Lung (tissue), 12 donors: ENCODE results near the gene TMEM240. TPM values are rescaled to one million over a fixed set of nuclear protein-coding genes. Genes with fewer than 3 reads are reported as not detected.

ENCODE experiments used
- ATAC-seq: fragments of 200-7000 bp; cut with Tn5 transposase; one replicate; pipeline ENCODE4 v1.9.1; 2020; ENCODE audit warnings: moderate number of reproducible peaks; ENCODE audit not compliant: insufficient read depth, low FRiP score
- DNase-seq, 3 donors: peaks; one replicate each; pipeline ENCODE4 v3.0.0-alpha.2; 2013 to 2017
- H3K27ac ChIP-seq, 2 donors: one replicate each; pipeline ENCODE4 v1.5.1; 2013; ENCODE audit warnings: mild to moderate bottlenecking in 2 of 2, moderate library complexity in 2 of 2, control low read depth in 1 of 2, inconsistent platforms in 1 of 2, low read depth in 1 of 2, low read length in 1 of 2
- H3K27me3 ChIP-seq, 3 donors: one replicate each; pipeline ENCODE4 v1.5.1; 2013; ENCODE audit warnings: low read length in 2 of 3; ENCODE audit not compliant: control insufficient read depth in 3 of 3, insufficient read depth in 3 of 3
- H3K36me3 ChIP-seq, 4 donors: one replicate each; pipeline ENCODE4 v1.5.1; 2013; ENCODE audit warnings: low read length in 4 of 4, mild to moderate bottlenecking in 1 of 4, moderate library complexity in 1 of 4; ENCODE audit not compliant: control insufficient read depth in 4 of 4, insufficient read depth in 4 of 4
- H3K4me1 ChIP-seq, 5 donors: one replicate each; pipeline ENCODE4 v1.5.1; 2013; ENCODE audit warnings: low read length in 5 of 5, mild to moderate bottlenecking in 2 of 5, moderate library complexity in 1 of 5; ENCODE audit not compliant: control insufficient read depth in 5 of 5, insufficient read depth in 5 of 5
- H3K4me3 ChIP-seq: one replicate; pipeline ENCODE4 v1.5.1; 2013; ENCODE audit warnings: mild to moderate bottlenecking, control low read depth, moderate library complexity
- H3K9ac ChIP-seq, 2 donors: one replicate each; pipeline ENCODE4 v1.5.1; 2013; ENCODE audit warnings: low read length in 2 of 2, control low read depth in 1 of 2; ENCODE audit not compliant: insufficient read depth in 1 of 2
- H3K9me3 ChIP-seq, 4 donors: one replicate each; pipeline ENCODE4 v1.5.1; 2013; ENCODE audit warnings: low read length in 3 of 4, mild to moderate bottlenecking in 1 of 4, moderate library complexity in 1 of 4; ENCODE audit not compliant: control insufficient read depth in 4 of 4, insufficient read depth in 3 of 4
- CTCF ChIP-seq: IDR thresholded peaks from 2 replicates; pipeline ENCODE4 v1.5.1; 2012; ENCODE audit warnings: mild to moderate bottlenecking; ENCODE audit errors: control extremely low read depth, extremely low read depth
- WGBS, 2 donors: extraction: QIAGEN DNeasy Blood & Tissue Kit; methylation state at CpG; one replicate each; pipeline ENCODE4 v1.1.7; 2013; 5-methylcytosine and 5-hydroxymethylcytosine counted together
- polyA plus RNA-seq, 2 donors: library from polyadenylated mRNA; stranded (reverse); fragments of 200-250 nt; gene quantifications; one replicate each; pipeline ENCODE4 v1.2.1, GENCODE V29; 2013
- total RNA-seq, 2 donors: library from RNA; depleted of rRNA in 1 of 2; stranded (reverse); fragments of >200 nt in 1 of 2; gene quantifications; one replicate each; pipeline ENCODE4 v1.2.1, GENCODE V29; 2014 to 2021
- donor health status: control.
- donor health status: control.
- donor health status: Bipolar disorder and iron deficiency.
- donor health status: healthy.
- donor health status: DM: yes; HTN: yes; CAD: no.

The TMEM240 gene
- total and polyA plus RNA-seq, 4 donors = 2.3 to 4.2 (median 3.1) TPM

GRCh38 chr1:1556505-1556904 is 16.1 kb upstream of the TMEM240 start:
- DNase-seq = no peak
- WGBS, 2 donors = 93 to 94% methylated on average over 6 of the region's 6 CpGs
- Histone ChIP-seq H3K36me3 (peaks cover 0 to 11% (median 0%) of the 10 kb centered on the region in 4 donors), H3K9me3 (no peaks in the 10 kb centered on the region), H3K4me1 (peaks cover 0 to 6% (median 0%) of the 10 kb centered on the region in 5 donors), H3K27ac (no peak overlapping the region), H3K27me3 (no peaks in the 10 kb centered on the region), H3K4me3 (no peak overlapping the region), H3K9ac (no peak overlapping the region)
- ATAC-seq = no peak
- TF ChIP-seq CTCF = no peak

GRCh38 chr1:1554926-1555915 is 14.8 kb upstream of the TMEM240 start:
- peaks cover 0 to 6% (median 0%) of the 10 kb centered on the region in 5 donors for H3K4me1 ChIP-seq
- peak overlapping the region in 1 of 2 donors; percentile 7 for H3K27ac ChIP-seq
- no peaks in the 10 kb centered on the region for H3K27me3 ChIP-seq
- no peak overlapping the region for H3K4me3 ChIP-seq
- no peak for TF ChIP-seq CTCF
- H3K9me3 ChIP-seq = no peaks in the 10 kb centered on the region
- peaks cover 0 to 6% (median 0%) of the 10 kb centered on the region in 4 donors for H3K36me3 ChIP-seq
- DNase-seq = no peak
- H3K9ac ChIP-seq = no peak overlapping the region
- peak; percentile 44 for ATAC-seq
- 80 to 86% methylated on average over 31 of the region's 31 CpGs for WGBS, 2 donors

- Histone ChIP-seq H3K9me3 (no peaks in the 10 kb centered on the region), H3K27ac (peak overlapping the region in 1 of 2 donors; percentile 29), H3K4me3 (no peak overlapping the region), H3K9ac (no peak overlapping the region), H3K27me3 (no peaks in the 10 kb centered on the region), H3K36me3 (peaks cover 0 to 4% (median 0%) of the 10 kb centered on the region in 4 donors), H3K4me1 (peaks cover 0 to 6% (median 0%) of the 10 kb centered on the region in 5 donors)
- 79 to 96% methylated on average over 13 of the region's 13 CpGs for WGBS, 2 donors
- ATAC-seq (no peak), DNase-seq (no peak)
- TF ChIP-seq CTCF = no peak
Observed at GRCh38 chr1:1554550-1554925, 14.1 kb upstream of the TMEM240 start.
